Left ventricle myocardium inferior (tissue), 1 donor: ENCODE results near the gene SPDYE18. TPM values are rescaled to one million over a fixed set of nuclear protein-coding genes. Genes with fewer than 3 reads are reported as not detected.
"Not testable (repeated sequence)": the region's sequence is repeated elsewhere in the genome, so short reads cannot be mapped to it uniquely, and the experiment has no call there.

Experiments used
- DNase-seq: peaks from one replicate; pipeline ENCODE4 v3.0.0-alpha.2; 2020
- H3K27ac ChIP-seq: fragments of 200-600 bp; replicated peaks from 2 replicates; pipeline ENCODE4 v1.8.0; 2021
- H3K27me3 ChIP-seq: fragments of 200-600 bp; 2 replicates; pipeline ENCODE4 v1.8.0; 2021; ENCODE audit warnings: low read depth
- H3K36me3 ChIP-seq: fragments of 200-600 bp; 2 replicates; pipeline ENCODE4 v1.8.0; 2021
- H3K4me1 ChIP-seq: fragments of 200-600 bp; 2 replicates; pipeline ENCODE4 v1.8.0; 2021
- H3K4me3 ChIP-seq: fragments of 200-600 bp; 2 replicates; pipeline ENCODE4 v1.8.0; 2021; ENCODE audit warnings: mild to moderate bottlenecking, moderate library complexity
- H3K9me3 ChIP-seq: fragments of 200-600 bp; replicated peaks from 2 replicates; pipeline ENCODE4 v1.8.0; 2021
- intact Hi-C: fragments of 100-400 bp; cut with micrococcal nuclease; formaldehyde crosslinking; loops from one replicate; pipeline ENCODE4 v1.11.0; 2022
- total RNA-seq: library from RNA; stranded (reverse); fragmentation: NEBNext Ultra II Directional; extraction: Animal tissue kit (Norgen Biotek cat#: 25700); gene quantifications from one replicate; pipeline ENCODE4 v1.2.1, GENCODE V29; 2021
- donor health status: DM: no; HTN: yes; CAD: no; lungs with severe emphysema.

The SPDYE18 gene
- total RNA-seq, 1 donor from 2014 or later, result not detected

GRCh38 chr7:77071108-77071507, 8.8 kb upstream of the SPDYE18 start:
- intact Hi-C loops, H3K4me1 ChIP-seq, H3K27me3 ChIP-seq, DNase-seq, H3K27ac ChIP-seq, H3K4me3 ChIP-seq: not testable (repeated sequence)
- H3K36me3 ChIP-seq, result peaks cover 13% of the 10 kb centered on the region
- peaks cover 18% of the 10 kb centered on the region for H3K9me3 ChIP-seq

GRCh38 chr7:77065869-77066268, 3.5 kb upstream of the SPDYE18 start:
- H3K4me1 ChIP-seq, H3K9me3 ChIP-seq, H3K4me3 ChIP-seq, H3K27me3 ChIP-seq, intact Hi-C loops, DNase-seq, H3K36me3 ChIP-seq, H3K27ac ChIP-seq: not testable (repeated sequence)

GRCh38 chr7:77063732-77064131, 1.4 kb upstream of the SPDYE18 start:
- intact Hi-C loops, result not testable (repeated sequence)

DNA sequence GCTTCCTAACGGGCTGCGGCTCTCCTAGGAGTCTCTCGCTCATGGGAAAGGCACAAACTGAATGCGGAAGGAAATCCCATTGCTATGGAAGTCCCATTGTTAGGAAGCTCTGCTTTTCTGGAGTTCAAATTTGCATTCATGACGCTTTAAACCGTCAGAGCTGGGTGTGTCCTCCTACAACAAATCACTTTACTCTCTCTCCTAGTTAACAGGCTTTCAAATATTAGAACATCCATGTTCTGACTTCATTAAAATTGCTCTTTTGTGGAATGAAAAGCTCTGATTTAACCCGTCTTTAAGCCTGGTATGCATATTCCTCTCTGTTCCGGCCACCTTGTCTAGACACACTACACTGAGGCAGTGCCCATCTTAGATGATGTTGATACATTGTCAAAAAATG, 30.1 kb downstream of the SPDYE18 start, which contains the start of gene SPDYE17:
SPDYE17 (minus strand) TSS at position 101 of the 400 bp plus-strand sequence. CDS start 1,791 bp downstream, outside the sequence.
- H3K9me3 ChIP-seq, H3K4me3 ChIP-seq, H3K27me3 ChIP-seq, H3K4me1 ChIP-seq, H3K36me3 ChIP-seq, H3K27ac ChIP-seq, DNase-seq, intact Hi-C loops: not testable (repeated sequence)

More at GRCh38 chr7:77063732-77064131, 1.4 kb upstream of the SPDYE18 start:
- DNase-seq, H3K4me1 ChIP-seq, H3K27me3 ChIP-seq, H3K9me3 ChIP-seq, H3K27ac ChIP-seq, H3K4me3 ChIP-seq, H3K36me3 ChIP-seq: not testable (repeated sequence)

DNA sequence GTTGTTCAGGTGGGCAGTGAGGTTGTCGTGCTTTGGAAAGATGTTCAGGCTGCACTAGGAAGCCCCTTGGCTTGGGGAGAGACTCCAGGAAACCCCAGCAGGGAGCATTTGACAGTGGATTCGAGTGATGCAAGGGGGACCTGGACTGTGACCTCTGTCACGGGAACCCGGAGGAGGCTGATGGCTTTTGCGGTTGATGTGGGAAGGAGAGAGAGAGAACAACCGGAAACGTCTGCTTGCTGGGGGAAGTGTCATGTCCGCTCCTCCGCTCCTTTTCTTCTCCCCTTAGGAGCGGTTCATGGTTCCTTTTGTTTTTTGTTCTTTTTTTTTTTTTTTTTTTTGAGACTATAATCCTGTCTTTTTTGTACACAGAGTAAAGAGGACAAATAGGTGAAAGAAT, 36.0 kb downstream of the SPDYE18 start:
- intact Hi-C loops, H3K4me3 ChIP-seq, DNase-seq, H3K27me3 ChIP-seq, H3K9me3 ChIP-seq, H3K36me3 ChIP-seq, H3K4me1 ChIP-seq, H3K27ac ChIP-seq: not testable (repeated sequence)

DNA sequence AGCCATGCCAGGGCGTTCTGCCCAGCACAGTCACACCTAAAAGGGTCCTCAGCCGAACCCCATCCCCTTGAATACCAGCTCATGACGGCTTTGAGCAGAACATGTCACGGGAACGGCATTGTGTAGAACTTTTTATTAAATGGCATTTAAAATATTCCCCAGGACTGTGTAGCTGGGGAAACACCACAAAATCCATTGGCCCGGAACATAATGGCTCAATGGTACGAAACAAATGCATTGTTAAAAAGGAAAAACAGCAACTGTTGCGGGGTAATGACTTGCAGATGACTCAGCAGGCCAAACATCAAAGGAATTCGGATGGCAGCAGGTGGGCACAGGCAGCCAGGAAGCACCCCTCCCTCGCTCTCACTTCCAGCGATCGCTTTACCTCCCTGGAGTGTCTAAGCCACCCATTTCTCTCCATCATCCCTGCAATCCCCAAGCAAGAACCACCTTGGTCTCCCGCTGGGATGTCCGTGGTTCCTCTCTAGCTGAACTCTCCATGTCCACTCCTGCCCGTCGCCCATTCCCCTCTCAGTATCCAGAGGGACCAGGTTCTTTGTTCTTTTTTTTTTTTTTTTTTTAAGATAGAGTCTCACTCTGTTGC, 52.2 kb downstream of the SPDYE18 start:
- DNase-seq, H3K4me1 ChIP-seq, H3K4me3 ChIP-seq, H3K27ac ChIP-seq, H3K36me3 ChIP-seq, intact Hi-C loops, H3K9me3 ChIP-seq, H3K27me3 ChIP-seq: not testable (repeated sequence)

DNA sequence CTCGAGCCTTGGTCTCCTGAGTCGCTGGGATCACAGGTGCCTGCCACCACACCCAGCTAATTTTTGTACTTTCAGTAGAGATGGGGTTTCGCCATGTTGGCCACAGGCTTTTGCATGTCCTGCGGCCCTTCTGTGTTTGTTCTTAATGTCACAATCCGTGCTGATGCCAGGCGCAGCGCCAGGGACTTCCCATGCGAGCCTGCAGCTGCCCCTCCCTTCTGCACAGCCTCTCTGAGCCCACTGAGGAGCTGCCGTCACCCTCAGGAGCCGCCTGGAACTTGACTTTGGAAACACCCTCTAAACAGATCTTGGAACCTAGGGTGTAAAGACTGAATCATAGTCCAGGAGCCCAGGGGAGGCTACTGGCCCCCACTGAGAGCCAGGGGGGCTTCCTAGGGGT, 54.4 kb downstream of the SPDYE18 start:
- not testable (repeated sequence) for H3K4me1 ChIP-seq, H3K4me3 ChIP-seq
- DNase-seq, result peak; percentile 65

DNA sequence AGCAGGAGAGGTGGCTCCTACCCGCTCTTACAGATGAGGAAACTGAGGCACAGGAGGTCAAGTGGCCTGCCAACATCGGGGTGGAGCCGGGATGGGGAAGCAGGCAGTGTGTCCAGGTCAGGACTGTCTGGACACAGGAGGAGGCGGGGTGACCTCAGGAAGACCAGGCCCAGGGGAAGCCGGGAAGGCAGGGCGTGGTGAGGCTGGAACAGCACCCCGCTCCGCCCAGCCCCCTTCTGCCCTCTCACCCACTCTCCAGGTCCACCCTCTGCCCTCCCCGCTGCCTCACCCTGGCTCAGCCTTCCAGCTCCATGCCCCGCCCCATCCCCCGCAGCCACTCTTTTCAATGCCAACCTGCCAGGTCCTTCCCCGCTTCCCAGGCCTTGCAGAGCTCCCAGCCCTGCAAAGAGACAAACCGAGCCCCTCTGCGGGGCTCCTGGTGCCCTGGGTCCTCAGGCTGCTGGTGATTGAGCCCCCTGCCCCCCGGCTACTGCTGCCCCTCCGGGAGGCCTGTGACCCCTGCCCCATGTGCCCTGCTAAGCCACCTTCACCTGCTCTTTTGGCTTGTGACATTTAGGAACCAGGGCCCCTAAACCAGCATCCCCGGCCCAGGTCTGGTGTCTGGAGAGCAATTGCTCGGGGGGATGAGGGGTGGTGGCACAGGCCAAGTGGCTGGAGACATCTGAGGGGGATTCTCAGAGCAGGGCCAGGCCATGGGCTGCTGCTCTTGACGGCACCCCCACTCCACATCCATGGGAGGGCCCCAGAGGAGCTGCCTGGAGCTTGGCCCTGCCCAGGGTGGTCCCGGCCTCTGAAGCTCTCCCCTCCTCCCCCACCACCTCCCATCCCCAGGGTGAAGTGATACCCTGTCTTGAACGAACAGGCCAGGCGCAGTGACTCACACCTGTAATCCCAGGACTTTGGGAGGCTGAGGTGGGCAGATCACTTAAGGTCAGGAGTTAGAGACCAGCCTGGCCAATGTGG, 55.9 kb downstream of the SPDYE18 start:
- intact Hi-C loops, H3K27ac ChIP-seq, DNase-seq, H3K9me3 ChIP-seq, H3K4me3 ChIP-seq, H3K27me3 ChIP-seq, H3K4me1 ChIP-seq: not testable (repeated sequence)
- peaks cover 12% of the 10 kb centered on the region for H3K36me3 ChIP-seq

More for the DNA sequence above, 54.4 kb downstream of the SPDYE18 start:
- H3K36me3 ChIP-seq, H3K27ac ChIP-seq, intact Hi-C loops, H3K27me3 ChIP-seq, H3K9me3 ChIP-seq: not testable (repeated sequence)

- peaks cover 12% of the 10 kb centered on the region for H3K36me3 ChIP-seq
- H3K4me3 ChIP-seq, H3K27ac ChIP-seq, H3K9me3 ChIP-seq, DNase-seq, intact Hi-C loops, H3K27me3 ChIP-seq, H3K4me1 ChIP-seq: not testable (repeated sequence)
These were observed 56.8 kb downstream of the SPDYE18 start for GRCh38 chr7:77005461-77006057.

DNA sequence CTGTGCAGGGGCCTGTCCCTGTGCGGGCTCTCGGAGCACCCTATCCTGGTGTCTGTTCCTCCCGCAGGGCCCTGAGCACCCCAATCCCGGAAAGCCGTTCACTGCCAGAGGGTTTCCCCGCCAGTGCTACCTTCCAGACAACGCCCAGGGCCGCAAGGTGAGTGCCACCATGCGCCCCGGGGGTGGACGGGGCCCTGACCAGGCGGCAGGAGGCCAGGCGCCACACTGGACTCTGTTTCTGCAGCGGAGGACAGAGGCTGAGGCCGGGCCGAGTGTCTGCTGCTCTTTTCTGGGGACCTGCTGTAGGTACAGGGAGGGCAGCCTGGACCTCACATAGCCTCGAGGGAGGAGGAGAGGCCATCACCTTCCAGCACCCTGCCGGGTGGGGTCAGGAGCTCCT, 58.2 kb downstream of the SPDYE18 start:
- peaks cover 12% of the 10 kb centered on the region for H3K36me3 ChIP-seq
- H3K27ac ChIP-seq, result not testable (repeated sequence)

GRCh38 chr7:77003241-77003640, 59.1 kb downstream of the SPDYE18 start:
- H3K27me3 ChIP-seq, H3K4me3 ChIP-seq, H3K4me1 ChIP-seq, H3K9me3 ChIP-seq, DNase-seq, H3K27ac ChIP-seq, intact Hi-C loops: not testable (repeated sequence)
- H3K36me3 ChIP-seq, result peaks cover 12% of the 10 kb centered on the region

More for the DNA sequence above, 58.2 kb downstream of the SPDYE18 start:
- H3K4me3 ChIP-seq, H3K27me3 ChIP-seq, intact Hi-C loops, DNase-seq, H3K4me1 ChIP-seq, H3K9me3 ChIP-seq: not testable (repeated sequence)

GRCh38 chr7:77002678-77003233, 59.6 kb downstream of the SPDYE18 start:
- DNase-seq, H3K4me1 ChIP-seq, intact Hi-C loops: not testable (repeated sequence)

DNA sequence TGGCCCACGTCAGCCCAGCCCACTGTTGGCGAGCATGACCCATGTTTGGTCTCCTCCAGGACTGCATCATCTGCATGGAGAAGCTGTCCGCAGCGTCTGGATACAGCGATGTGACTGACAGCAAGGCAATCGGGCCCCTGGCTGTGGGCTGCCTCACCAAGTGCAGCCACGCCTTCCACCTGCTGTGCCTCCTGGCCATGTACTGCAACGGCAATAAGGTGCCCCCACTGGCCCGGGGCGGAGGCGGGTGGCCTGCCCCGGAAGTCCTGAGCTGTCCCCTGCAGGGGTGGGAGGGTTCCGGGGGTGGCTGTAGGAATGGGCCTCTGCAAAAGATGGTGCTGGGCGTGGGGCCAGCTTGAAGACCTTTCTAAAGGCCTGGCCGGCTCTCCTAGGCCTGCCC, 60.3 kb downstream of the SPDYE18 start:
- H3K9me3 ChIP-seq, intact Hi-C loops, H3K27me3 ChIP-seq, H3K4me3 ChIP-seq, H3K4me1 ChIP-seq, DNase-seq, H3K27ac ChIP-seq: not testable (repeated sequence)
- H3K36me3 ChIP-seq, result peaks cover 12% of the 10 kb centered on the region

More at GRCh38 chr7:77002678-77003233, 59.6 kb downstream of the SPDYE18 start:
- H3K9me3 ChIP-seq, H3K27me3 ChIP-seq, H3K27ac ChIP-seq, H3K4me3 ChIP-seq: not testable (repeated sequence)
- peaks cover 12% of the 10 kb centered on the region for H3K36me3 ChIP-seq
